ENCODE results near the gene ITGBL1.

ITGBL1 gene

GRCh38 chr13:101621099-101621498, 168.6 kb downstream of the ITGBL1 start:
- TF ChIP-seq, protein P1, sequence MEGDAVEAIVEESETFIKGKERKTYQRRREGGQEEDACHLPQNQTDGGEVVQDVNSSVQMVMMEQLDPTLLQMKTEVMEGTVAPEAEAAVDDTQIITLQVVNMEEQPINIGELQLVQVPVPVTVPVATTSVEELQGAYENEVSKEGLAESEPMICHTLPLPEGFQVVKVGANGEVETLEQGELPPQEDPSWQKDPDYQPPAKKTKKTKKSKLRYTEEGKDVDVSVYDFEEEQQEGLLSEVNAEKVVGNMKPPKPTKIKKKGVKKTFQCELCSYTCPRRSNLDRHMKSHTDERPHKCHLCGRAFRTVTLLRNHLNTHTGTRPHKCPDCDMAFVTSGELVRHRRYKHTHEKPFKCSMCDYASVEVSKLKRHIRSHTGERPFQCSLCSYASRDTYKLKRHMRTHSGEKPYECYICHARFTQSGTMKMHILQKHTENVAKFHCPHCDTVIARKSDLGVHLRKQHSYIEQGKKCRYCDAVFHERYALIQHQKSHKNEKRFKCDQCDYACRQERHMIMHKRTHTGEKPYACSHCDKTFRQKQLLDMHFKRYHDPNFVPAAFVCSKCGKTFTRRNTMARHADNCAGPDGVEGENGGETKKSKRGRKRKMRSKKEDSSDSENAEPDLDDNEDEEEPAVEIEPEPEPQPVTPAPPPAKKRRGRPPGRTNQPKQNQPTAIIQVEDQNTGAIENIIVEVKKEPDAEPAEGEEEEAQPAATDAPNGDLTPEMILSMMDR (IDR thresholded peaks at IDR 0.05; ENCODE audit: borderline replicate concordance, insufficient read depth, low read depth, low read length), result no peak

DNA sequence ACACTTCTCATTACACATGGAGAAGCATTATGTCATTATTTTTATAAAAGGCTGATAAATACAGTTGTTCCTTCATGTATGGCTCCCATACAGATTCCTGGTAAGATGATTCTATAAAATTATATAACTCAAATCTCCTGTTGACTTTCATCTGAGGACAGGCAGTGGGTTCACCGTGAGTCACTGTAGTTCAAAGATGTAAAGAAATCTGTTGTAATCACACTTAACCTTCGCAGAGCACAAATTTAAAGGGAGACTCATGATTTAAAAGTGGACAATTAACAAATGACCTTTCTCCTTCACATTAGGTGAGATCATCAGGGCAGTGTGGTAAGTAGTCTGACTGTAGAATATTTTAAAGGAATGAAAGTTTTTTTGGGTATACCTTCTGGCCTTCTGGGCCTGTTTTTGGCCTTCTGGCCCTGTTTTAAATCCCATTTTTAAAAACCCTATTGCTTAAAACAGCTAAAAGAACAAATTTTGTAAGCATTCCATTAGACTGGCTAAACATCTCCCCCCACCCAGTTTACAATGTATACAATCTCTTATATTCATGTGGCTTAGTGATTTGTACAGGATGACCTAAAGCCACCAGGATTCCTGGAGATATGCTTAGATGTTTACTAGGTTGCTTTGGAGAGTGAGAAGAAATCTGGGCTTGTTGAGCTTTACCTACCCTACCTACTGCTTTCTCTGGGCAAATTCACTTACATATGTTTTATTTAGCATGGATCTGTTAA, 171.2 kb downstream of the ITGBL1 start:
- TF ChIP-seq, protein P1 (IDR thresholded peaks at IDR 0.05; ENCODE audit: borderline replicate concordance, insufficient read depth, low read depth, low read length), result no peak
- no peak overlapping the region for H3K4me3 ChIP-seq (ENCODE audit: low read depth, low read length)

More at GRCh38 chr13:101621099-101621498, 168.6 kb downstream of the ITGBL1 start:
- H3K4me3 ChIP-seq (ENCODE audit: low read depth, low read length), result no peak overlapping the region

DNA sequence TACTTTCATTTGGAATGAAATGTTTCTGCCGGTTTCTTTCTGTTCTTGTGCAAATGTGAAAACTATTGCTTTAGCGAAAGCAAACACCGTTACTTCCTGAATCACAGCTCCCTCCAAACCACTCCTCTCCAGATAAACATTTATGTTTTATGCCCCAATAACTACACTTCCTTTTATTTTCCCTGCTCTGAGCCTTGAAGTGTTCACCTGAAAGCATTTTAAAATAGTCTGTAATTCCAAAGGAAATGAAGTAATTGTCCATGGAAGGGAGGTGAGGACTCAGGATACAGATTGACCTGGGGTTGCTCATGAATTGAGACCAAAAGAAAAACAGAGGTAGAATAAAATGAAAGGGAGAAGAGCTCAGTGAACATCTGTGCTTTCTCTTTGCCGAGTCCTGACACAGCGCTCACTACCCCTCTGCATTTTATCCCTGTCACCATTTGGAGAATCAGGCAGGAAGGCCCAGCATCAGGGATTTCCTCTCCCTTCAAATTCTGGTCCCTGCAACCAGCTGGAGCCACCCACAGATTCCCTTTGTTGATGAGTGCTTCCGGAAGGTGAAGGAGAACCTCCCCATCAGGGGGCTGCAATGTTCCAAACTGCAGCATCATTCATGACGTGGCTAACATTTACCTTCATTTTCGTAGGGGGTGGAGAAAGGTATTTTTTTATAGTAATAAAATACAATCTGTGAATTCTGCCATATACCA, 171.9 kb downstream of the ITGBL1 start:
- no peak overlapping the region for H3K4me3 ChIP-seq (ENCODE audit: low read depth, low read length)
- TF ChIP-seq, protein P1 (IDR thresholded peaks at IDR 0.05; ENCODE audit: borderline replicate concordance, insufficient read depth, low read depth, low read length), result no peak

DNA sequence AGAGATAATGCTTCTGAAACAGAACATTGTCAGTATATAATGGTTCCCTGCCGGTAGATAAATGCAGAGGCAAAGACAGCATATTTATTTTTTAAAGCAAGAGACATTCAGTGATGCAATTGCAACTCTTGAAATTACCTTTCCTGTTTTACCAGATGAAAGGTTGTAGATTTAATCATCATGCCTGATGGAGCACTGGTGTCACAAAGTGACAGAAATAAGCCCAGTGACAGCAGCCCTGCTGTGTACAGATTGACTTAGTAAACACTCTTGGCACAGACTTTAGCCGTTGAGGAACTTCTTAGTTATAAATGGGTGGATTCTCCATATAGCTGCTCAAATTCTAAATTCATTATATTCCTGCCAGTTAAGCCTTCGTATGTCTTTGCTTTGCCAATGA, 172.5 kb downstream of the ITGBL1 start:
- TF ChIP-seq, protein P1 (IDR thresholded peaks at IDR 0.05; ENCODE audit: borderline replicate concordance, insufficient read depth, low read depth, low read length), result no peak
- H3K4me3 ChIP-seq (ENCODE audit: low read depth, low read length), result no peak overlapping the region

GRCh38 chr13:101626925-101627555, 174.6 kb downstream of the ITGBL1 start:
- no peak overlapping the region for H3K4me3 ChIP-seq (ENCODE audit: low read depth, low read length)
- TF ChIP-seq, protein P1 (IDR thresholded peaks at IDR 0.05; ENCODE audit: borderline replicate concordance, insufficient read depth, low read depth, low read length), result no peak

- H3K4me3 ChIP-seq (ENCODE audit: low read depth, low read length), result no peak overlapping the region
- TF ChIP-seq, protein P1 (IDR thresholded peaks at IDR 0.05; ENCODE audit: borderline replicate concordance, insufficient read depth, low read depth, low read length), result no peak
Measured at GRCh38 chr13:101627556-101627943, 175.1 kb downstream of the ITGBL1 start.
